GM20000 (cell line): Measurements from ENCODE around the gene SCD5.

ENCODE experiments used
- DNase-seq: peaks from one replicate; pipeline ENCODE4 v3.0.0; 2012; ENCODE audit warnings: low spot score
- CTCF ChIP-seq: IDR thresholded peaks from 2 replicates; pipeline ENCODE4 v1.5.1; 2012; ENCODE audit warnings: mild to moderate bottlenecking, control low read depth; ENCODE audit errors: extremely low read depth, missing control alignments

The SCD5 gene

GRCh38 chr4:82708982-82709381, 89.6 kb downstream of the SCD5 start:
- TF ChIP-seq CTCF: no peak

GRCh38 chr4:82706349-82707000, 92.1 kb downstream of the SCD5 start:
- DNase-seq: no peak
- no peak for TF ChIP-seq CTCF

More at GRCh38 chr4:82708982-82709381, 89.6 kb downstream of the SCD5 start:
- DNase-seq: no peak

GRCh38 chr4:82705928-82706300, 92.7 kb downstream of the SCD5 start:
- DNase-seq: no peak
- TF ChIP-seq CTCF: no peak

- no peak for TF ChIP-seq CTCF
- DNase-seq: no peak
These were observed 93.2 kb downstream of the SCD5 start for GRCh38 chr4:82705169-82705927.

DNA sequence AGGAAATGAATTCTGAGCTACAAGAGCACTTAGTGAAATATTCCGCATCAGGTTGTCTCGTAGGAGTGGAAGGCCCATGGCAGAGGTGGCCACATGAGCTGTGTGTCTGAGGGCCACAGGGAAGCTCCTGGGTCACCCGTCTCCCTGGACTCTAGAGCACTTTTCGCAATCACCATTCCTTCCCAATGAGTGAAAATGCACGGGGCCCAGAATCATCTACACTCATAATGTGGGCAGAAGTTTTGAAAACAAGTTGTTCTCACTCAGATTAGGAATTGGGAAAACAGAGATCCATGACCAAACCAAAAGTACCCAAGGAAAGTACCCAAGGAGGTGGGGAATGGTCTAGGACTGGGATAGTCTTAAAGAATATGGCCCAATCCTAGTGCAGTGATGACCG, 94.4 kb downstream of the SCD5 start:
- TF ChIP-seq CTCF: no peak
- DNase-seq: no peak

DNA sequence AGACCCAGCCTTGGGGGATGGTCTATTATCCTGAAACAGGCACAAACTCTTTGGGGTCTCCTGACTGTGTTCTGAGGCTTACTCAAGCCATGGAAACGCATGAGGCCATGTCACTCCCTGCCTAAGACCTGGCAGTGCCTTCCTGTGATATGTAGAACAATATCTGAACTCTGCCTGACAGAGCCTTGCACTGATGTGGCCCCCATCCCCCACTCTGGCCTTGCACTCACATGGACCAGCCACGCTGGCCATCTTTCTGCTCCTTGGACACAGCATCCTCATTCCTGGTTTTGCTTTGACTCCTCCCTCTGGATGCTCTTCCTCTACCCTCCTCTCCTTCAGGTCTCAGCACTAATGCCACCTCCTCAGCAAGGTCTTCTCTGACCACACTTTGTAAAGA, 100.2 kb downstream of the SCD5 start:
- TF ChIP-seq CTCF: no peak
- no peak for DNase-seq

- TF ChIP-seq CTCF: no peak
- DNase-seq: no peak
These were observed 101.0 kb downstream of the SCD5 start for GRCh38 chr4:82697561-82697960.
